ENCODE measurements around the gene PKNOX2. TPM values are rescaled to one million over a fixed set of nuclear protein-coding genes. Genes with fewer than 3 reads are reported as not detected.

Gene PKNOX2
- total and polyA plus RNA-seq, 4 donors, result 0.14 to 0.29 (median 0.24) TPM

GRCh38 chr11:125297346-125297915 lies 132.9 kb downstream of the PKNOX2 start:
- H3K27me3 ChIP-seq (ENCODE audit: control insufficient read depth in 4 of 4, insufficient read depth in 4 of 4, low read length in 3 of 4), result no peaks in the 10 kb centered on the region
- H3K4me3 ChIP-seq (ENCODE audit: low read depth in 1 of 3, low read length in 3 of 3), result no peak overlapping the region
- H3K27ac ChIP-seq (ENCODE audit: low read depth in 1 of 2, low read length in 2 of 2), result no peak overlapping the region
- 77% methylated on average over 7 of the region's 7 CpGs for WGBS
- peaks cover 0 to 2% (median 0%) of the 10 kb centered on the region in 4 donors for H3K4me1 ChIP-seq (ENCODE audit: control insufficient read depth in 4 of 4, insufficient read depth in 4 of 4, low read length in 3 of 4)
- no peak for TF ChIP-seq FOXA1 (IDR thresholded peaks at IDR 0.05)
- no peak for TF ChIP-seq GABPA (IDR thresholded peaks at IDR 0.05 in 1 of 2, conservative IDR thresholded peaks at IDR 0.05 in 1 of 2)
- TF ChIP-seq SP1 (IDR thresholded peaks at IDR 0.05), result no peak
- TF ChIP-seq FOXA2 (IDR thresholded peaks at IDR 0.05), result no peak
- TF ChIP-seq RXRA (IDR thresholded peaks at IDR 0.05), result no peak
- no peak for TF ChIP-seq MAX (IDR thresholded peaks at IDR 0.05)
- TF ChIP-seq NR2F2 (IDR thresholded peaks at IDR 0.05), result no peak
- TF ChIP-seq RAD21 (IDR thresholded peaks at IDR 0.05), result no peak
- TF ChIP-seq YY1 (IDR thresholded peaks at IDR 0.05), result no peak
- no peak for TF ChIP-seq ATF3 (IDR thresholded peaks at IDR 0.05)
- no peak for TF ChIP-seq REST (IDR thresholded peaks at IDR 0.05)
- TF ChIP-seq HNF4A (conservative IDR thresholded peaks at IDR 0.05), result no peak
- TF ChIP-seq ZBTB33 (IDR thresholded peaks at IDR 0.05), result no peak
- TF ChIP-seq JUND (IDR thresholded peaks at IDR 0.05), result no peak
- TF ChIP-seq TAF1 (conservative IDR thresholded peaks at IDR 0.05), result no peak
- TF ChIP-seq EGR1 (IDR thresholded peaks at IDR 0.05; ENCODE audit: low read depth in 2 of 2), result no peak
- DNase-seq (ENCODE audit: low spot score), result no peak
- no peak overlapping the region for H3K9ac ChIP-seq (ENCODE audit: low read depth in 1 of 2, low read length in 2 of 2)
- H3K9me3 ChIP-seq (ENCODE audit: control insufficient read depth in 4 of 4, low read length in 3 of 4), result no peaks in the 10 kb centered on the region
- H3K36me3 ChIP-seq (ENCODE audit: control insufficient read depth in 4 of 4, insufficient read depth in 3 of 4, low read depth in 1 of 4, low read length in 3 of 4), result no peaks in the 10 kb centered on the region

- Histone ChIP-seq H3K27me3 (ENCODE audit: control insufficient read depth in 4 of 4, insufficient read depth in 4 of 4, low read length in 3 of 4) (no peaks in the 10 kb centered on the region), H3K9me3 (ENCODE audit: control insufficient read depth in 4 of 4, low read length in 3 of 4) (no peaks in the 10 kb centered on the region), H3K9ac (ENCODE audit: low read depth in 1 of 2, low read length in 2 of 2) (no peak overlapping the region), H3K4me3 (ENCODE audit: low read depth in 1 of 3, low read length in 3 of 3) (no peak overlapping the region), H3K4me1 (ENCODE audit: control insufficient read depth in 4 of 4, insufficient read depth in 4 of 4, low read length in 3 of 4) (peaks cover 0 to 2% (median 0%) of the 10 kb centered on the region in 4 donors), H3K27ac (ENCODE audit: low read depth in 1 of 2, low read length in 2 of 2) (no peak overlapping the region), H3K36me3 (ENCODE audit: control insufficient read depth in 4 of 4, insufficient read depth in 3 of 4, low read depth in 1 of 4, low read length in 3 of 4) (no peaks in the 10 kb centered on the region)
- no peak for TF ChIP-seq REST (IDR thresholded peaks at IDR 0.05)
- TF ChIP-seq RXRA (IDR thresholded peaks at IDR 0.05), result no peak
- TF ChIP-seq NR2F2 (IDR thresholded peaks at IDR 0.05), result no peak
- TF ChIP-seq SP1 (IDR thresholded peaks at IDR 0.05), result no peak
- TF ChIP-seq TAF1 (conservative IDR thresholded peaks at IDR 0.05), result no peak
- TF ChIP-seq FOXA1 (IDR thresholded peaks at IDR 0.05), result no peak
- no peak for TF ChIP-seq JUND (IDR thresholded peaks at IDR 0.05)
- TF ChIP-seq EGR1 (IDR thresholded peaks at IDR 0.05; ENCODE audit: low read depth in 2 of 2), result no peak
- no peak for TF ChIP-seq FOXA2 (IDR thresholded peaks at IDR 0.05)
- no peak for TF ChIP-seq ZBTB33 (IDR thresholded peaks at IDR 0.05)
- TF ChIP-seq HNF4A (conservative IDR thresholded peaks at IDR 0.05), result no peak
- no peak for DNase-seq (ENCODE audit: low spot score)
- 86% methylated on average over 8 of the region's 8 CpGs for WGBS
Measured at GRCh38 chr11:125299061-125299615, 134.6 kb downstream of the PKNOX2 start.
